Fibroblast of mammary gland (primary cell): ENCODE results near the gene GPR6.

Source experiments
- DNase-seq: peaks from one replicate; pipeline ENCODE4 v3.0.0-alpha.2; 2010; ENCODE audit warnings: low read depth
- H3K4me3 ChIP-seq: 2 replicates; pipeline ENCODE4 v1.5.1; 2011; ENCODE audit warnings: low read depth, mild to moderate bottlenecking, low read length, moderate library complexity; ENCODE audit not compliant: control insufficient read depth
- TF ChIP-seq, protein P1 (sequence below): conservative IDR thresholded peaks from 2 replicates; pipeline ENCODE4 v1.5.1; 2011; ENCODE audit warnings: low read depth, low read length, inconsistent platforms; ENCODE audit not compliant: control insufficient read depth, insufficient read depth

GPR6 gene, protein sequence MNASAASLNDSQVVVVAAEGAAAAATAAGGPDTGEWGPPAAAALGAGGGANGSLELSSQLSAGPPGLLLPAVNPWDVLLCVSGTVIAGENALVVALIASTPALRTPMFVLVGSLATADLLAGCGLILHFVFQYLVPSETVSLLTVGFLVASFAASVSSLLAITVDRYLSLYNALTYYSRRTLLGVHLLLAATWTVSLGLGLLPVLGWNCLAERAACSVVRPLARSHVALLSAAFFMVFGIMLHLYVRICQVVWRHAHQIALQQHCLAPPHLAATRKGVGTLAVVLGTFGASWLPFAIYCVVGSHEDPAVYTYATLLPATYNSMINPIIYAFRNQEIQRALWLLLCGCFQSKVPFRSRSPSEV

DNA sequence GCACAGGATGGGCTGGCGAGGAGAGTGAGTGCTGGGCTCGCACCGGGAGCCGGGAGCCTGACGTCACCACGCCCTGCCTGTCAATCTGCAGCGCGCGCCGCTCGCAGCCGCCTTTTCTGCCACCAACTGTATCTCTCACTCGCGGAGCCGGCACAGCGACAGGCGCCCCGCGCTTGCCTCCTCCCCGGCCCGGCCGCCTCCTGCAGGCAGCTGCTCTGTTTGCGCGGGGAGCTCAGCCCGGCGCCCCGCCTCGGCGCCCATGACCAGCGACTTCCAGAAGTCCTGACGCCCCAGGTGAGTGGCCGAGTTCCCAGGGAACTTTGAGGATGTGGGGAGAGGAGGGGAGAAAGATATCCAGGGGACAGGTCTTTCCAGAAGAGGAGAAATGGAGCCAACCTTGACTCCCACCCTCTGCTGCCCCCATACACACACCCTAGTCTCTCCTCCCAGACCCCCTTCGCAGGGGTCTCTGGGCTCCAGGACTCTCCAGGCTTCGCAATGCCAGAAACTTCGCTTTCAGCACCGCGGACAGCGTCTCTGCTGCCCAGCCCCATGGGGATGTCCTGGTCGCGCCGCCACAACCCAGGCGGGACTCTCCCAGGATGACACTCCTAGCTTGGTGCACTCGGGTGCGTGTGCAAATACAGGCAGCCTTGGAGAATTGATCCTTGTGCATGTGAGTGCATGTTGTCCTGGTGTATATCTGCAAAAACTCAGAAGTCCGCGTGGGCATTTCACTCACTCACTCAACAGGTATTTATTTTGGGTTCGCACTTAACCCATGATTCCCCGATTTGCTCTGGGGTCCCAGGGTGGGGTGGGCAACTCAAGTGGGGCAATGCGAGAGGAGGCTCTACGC lies at the start of gene GPR6:
TSS of gene GPR6 (plus strand) at position 138 of the 859 bp plus-strand sequence. CDS start 802 bp downstream, outside the sequence.
- no peak within 1 kb of the TSS for H3K4me3 ChIP-seq
- DNase-seq: peak; percentile 37
- TF ChIP-seq, protein P1, sequence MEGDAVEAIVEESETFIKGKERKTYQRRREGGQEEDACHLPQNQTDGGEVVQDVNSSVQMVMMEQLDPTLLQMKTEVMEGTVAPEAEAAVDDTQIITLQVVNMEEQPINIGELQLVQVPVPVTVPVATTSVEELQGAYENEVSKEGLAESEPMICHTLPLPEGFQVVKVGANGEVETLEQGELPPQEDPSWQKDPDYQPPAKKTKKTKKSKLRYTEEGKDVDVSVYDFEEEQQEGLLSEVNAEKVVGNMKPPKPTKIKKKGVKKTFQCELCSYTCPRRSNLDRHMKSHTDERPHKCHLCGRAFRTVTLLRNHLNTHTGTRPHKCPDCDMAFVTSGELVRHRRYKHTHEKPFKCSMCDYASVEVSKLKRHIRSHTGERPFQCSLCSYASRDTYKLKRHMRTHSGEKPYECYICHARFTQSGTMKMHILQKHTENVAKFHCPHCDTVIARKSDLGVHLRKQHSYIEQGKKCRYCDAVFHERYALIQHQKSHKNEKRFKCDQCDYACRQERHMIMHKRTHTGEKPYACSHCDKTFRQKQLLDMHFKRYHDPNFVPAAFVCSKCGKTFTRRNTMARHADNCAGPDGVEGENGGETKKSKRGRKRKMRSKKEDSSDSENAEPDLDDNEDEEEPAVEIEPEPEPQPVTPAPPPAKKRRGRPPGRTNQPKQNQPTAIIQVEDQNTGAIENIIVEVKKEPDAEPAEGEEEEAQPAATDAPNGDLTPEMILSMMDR: no peak

DNA sequence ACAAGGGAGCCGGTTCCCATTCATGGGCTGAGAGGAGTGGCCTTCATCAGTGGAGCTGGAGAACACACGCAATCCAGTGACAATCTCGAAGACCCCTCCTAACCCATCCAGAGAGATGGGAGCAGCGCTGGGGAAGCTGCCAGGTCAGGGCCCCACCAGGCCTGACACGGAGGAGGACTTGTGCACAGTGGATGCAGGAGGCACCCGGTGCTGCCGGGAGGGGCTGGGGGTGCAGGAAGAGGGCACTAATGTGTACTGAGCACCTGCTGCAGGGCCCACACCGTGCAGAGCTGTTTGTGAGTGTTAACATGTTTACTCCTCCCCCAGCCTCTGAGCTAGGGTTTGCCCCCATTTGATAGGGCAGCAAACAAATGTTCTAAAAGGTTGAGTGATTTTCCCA lies 43.8 kb upstream of the GPR6 start:
- no peak overlapping the region for H3K4me3 ChIP-seq
- TF ChIP-seq, protein P1: no peak
- no peak for DNase-seq

DNA sequence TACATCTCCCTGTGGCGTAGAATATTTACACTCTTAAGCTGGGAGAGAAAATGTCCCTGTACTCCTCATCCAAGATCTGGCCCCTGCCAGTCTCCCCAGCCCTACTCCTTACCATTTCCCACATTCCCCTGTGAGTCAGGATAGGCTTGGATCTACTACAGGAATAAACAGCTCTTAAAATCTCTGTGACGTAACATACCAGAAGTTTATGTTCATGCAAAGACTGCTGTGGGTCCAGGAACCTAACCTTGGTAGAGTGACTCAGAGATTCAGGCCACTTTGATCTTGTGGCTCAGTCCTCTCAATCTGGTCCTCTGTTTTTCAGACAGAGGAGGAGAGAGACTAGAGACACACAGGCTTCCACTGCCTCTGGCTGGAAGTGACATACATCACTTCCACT lies 38.5 kb upstream of the GPR6 start:
- TF ChIP-seq, protein P1: no peak
- peak; percentile 34 for DNase-seq
- H3K4me3 ChIP-seq: no peak overlapping the region

DNA sequence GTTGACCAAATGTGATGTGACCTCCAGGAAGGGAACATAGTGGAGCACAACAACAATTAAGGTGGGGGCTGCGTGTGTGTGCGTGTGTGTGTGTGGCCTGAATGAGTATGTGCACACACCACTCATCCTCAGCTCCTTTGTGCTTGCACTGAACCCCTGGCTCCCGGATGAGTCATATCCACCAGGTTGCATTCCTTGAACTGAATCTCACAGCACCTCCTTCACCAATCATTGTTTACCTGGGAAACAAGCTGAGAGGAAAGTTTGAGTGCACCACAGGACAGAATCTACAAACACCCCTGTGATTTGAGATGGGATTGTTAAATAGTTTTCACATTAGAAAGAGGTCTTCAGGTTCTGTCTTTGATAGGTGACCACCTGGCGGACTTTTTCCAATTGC lies 33.7 kb upstream of the GPR6 start:
- TF ChIP-seq, protein P1: no peak
- DNase-seq: no peak
- H3K4me3 ChIP-seq: no peak overlapping the region

DNA sequence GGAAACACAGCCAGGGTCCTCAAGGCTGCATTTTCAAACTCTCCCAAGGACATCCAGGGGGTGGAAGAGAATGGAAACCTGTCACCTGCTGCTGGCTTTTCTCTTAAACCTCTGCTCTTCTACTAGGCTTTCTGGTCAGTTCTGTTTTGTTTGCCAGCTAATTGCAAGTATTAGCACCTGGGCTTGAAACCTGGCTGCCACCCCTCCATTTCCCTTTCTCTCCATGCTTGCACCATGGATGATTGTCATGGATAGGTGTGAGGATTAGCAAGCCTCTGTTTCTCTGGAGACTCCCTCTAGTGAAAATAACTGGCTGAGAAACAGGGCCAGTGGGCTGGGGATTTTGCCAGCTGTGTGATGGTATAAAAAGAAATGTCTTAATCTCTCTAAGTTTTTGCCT lies 33.0 kb upstream of the GPR6 start:
- TF ChIP-seq, protein P1: no peak
- no peak overlapping the region for H3K4me3 ChIP-seq
- DNase-seq: no peak

DNA sequence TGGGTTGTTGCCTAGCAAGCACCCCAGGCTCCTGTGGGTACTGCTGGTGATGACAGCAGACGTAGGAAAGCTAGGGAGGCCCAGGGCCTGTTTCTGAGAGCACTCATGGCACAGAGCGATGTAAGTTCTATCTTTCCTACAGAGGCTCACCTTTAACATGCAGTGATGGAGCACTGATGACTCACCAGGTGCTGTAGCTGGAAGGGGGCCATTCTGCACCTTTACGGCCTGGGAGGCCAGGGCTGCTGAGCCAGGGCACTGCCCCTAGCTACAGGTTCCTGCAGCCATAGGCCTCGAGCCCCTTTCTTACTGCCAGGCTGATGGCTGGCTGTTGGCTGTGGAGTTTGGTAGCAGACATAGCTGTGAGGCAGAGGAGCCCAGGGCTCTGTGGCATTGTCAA lies 31.1 kb upstream of the GPR6 start:
- no peak overlapping the region for H3K4me3 ChIP-seq
- TF ChIP-seq, protein P1: no peak
- no peak for DNase-seq
